Activated CD8-positive, alpha-beta memory T cell treated with anti-CD3 and anti-CD28 coated beads, Interleukin-2, amount 50 U/mL, for 1 hour (primary cell): ENCODE results near the gene BTBD7.

ENCODE experiments used
- DNase-seq: peaks from one replicate; pipeline ENCODE4 v3.0.0-alpha.2; 2020; ENCODE audit errors: extremely low read depth

The BTBD7 gene

DNA sequence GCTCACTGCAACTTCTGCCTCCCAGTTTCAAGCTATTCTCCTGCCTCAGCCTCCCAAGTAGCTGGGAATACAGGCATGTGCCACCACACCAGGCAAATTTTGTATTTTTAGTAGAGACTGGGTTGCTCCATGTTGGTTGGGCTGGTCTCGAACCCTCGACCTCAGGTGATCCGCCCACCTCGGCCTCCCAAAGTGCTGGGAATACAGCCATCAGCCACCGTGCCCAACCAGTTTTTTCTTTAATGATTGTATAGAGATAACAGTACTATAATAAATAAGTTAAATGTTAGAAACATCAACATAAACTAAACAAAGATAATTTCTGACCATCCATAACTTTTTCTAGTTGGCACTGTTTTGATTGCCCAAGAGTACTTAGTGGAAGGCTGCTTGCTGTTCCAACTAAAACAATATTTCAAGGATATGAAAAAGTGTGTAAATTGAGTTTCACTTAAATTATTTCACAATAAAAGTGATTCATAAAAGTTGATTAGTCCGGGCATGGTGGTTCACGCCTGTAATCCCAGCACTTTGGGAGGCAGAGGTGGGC lies 131.6 kb downstream of the BTBD7 start:
- DNase-seq = no peak

DNA sequence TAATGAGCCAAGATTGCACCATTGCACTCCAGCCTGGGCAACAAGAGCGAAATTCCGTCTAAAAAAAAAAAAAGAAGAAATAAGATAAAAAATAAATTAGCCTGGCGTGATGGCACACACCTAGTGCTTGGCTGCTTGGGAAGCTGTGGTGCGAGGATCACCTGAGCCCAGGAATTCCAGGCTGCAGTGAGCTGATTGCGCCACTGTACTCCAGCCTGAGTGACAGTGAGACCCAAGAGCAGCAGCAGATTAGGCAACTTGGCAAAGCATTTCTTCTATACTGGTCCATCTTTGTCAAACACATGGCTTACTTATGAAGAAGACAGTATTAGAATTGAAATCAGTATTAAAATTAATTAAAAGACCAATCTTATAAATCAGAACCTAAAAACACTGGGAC lies 132.3 kb downstream of the BTBD7 start:
- DNase-seq = no peak

DNA sequence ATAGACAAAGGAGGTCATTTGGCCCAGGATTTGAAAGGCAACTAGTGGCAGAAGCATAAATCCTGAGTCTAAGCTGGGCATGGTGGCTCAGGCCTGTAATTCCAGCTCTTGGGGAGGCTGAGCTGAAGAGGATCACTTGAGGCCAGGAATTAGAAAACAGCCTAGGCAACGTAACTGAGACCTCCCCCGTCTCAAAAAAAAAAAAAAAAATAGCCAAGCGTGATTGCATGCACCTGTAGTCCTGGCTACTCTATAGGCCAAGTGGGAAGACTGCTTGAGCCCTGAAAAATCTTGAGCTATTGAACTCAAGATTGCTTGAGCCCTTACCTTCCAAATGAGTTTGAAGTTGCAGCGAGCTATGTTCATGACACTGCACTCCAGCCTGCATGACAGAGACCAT lies 133.8 kb downstream of the BTBD7 start:
- no peak for DNase-seq

DNA sequence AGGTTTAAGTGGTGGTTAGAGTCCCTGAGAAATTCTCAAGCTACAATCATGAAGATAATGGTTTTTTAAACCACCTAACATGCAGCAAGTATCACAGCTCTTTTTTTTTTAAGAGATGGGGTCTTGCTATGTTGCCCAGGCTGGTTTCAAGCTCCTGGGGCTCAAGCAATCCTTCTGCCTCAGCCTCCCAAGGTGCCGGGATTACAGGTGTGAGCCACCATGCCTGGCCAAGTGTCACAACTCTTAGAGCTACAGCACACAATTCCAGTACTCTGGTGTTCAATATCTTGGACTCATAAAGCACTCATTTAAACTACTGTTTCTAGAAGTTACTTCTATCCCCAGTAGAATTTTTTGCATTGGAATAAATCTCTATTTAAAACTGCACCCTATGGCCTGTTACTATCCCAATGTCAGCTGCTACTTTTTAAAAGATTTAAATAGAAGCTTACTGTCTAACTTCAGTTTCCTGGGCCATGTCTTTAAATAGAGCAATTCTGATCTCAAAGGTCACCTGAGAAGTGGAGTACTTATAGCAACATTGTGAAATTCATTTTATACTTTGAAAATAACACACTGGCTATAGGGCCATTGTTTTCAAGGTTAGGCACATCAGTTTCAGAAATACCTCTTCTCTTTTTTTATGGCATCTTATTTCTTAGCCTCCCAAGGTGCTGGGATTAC lies 137.4 kb downstream of the BTBD7 start:
- no peak for DNase-seq
